PC-3 (cell line): Measurements from ENCODE around the gene HSD17B11. TPM values are rescaled to one million over a fixed set of nuclear protein-coding genes. Genes with fewer than 3 reads are reported as not detected.

Source experiments
- ATAC-seq: fragments of 200-7000 bp; cut with Tn5 transposase; 2 replicates; pipeline ENCODE4 v1.9.1; 2020; ENCODE audit warnings: mild to moderate bottlenecking, moderate library complexity
- BruUV-seq: library from RNA; stranded (reverse); fragments of 400-500 nt; replicated peaks from 2 replicates; lab custom pipeline; 2021; lab: Mats Ljungman, UMichigan
- CTCF ChIA-PET: fragments of 300-600 bp; sonication (Branson Sonifier 250); formaldehyde crosslinking; loops from one replicate; lab custom pipeline; 2022; ENCODE audit warnings: antibody characterized with exemption; lab: Charles Lee
- POLR2A ChIA-PET: fragments of 300-600 bp; sonication (Branson Sonifier 250); formaldehyde crosslinking; loops from one replicate; lab custom pipeline; 2022; ENCODE audit warnings: antibody characterized with exemption; ENCODE audit not compliant: unreplicated experiment; lab: Charles Lee
- DNase-seq: peaks from one replicate; pipeline ENCODE4 v3.0.0-alpha.2; 2015
- H2AFZ ChIP-seq: fragments of 300-600 bp; sonication (generic); 2 replicates; pipeline ENCODE4 v1.6.0; 2016; ENCODE audit warnings: antibody characterized with exemption, low read length
- H3F3A ChIP-seq: fragments of 300-600 bp; sonication (generic); one replicate; pipeline ENCODE4 v1.6.0; 2017; ENCODE audit warnings: antibody characterized with exemption, low read length, control low read depth, mild to moderate bottlenecking; ENCODE audit not compliant: unreplicated experiment
- H3K27ac ChIP-seq: fragments of 300-600 bp; sonication (generic); 2 replicates; pipeline ENCODE4 v1.5.1; 2016; ENCODE audit warnings: mild to moderate bottlenecking, low read length
- H3K27me3 ChIP-seq: fragments of 300-600 bp; sonication (generic); 2 replicates; pipeline ENCODE4 v1.6.1; 2016; ENCODE audit warnings: low read length, mixed read lengths
- H3K36me3 ChIP-seq: fragments of 300-600 bp; sonication (generic); 2 replicates; pipeline ENCODE4 v1.6.1; 2016; ENCODE audit warnings: low read depth, mixed run types, low read length, mixed read lengths
- H3K4me1 ChIP-seq: fragments of 300-600 bp; sonication (generic); 2 replicates; pipeline ENCODE4 v1.5.1; 2016; ENCODE audit warnings: low read length; ENCODE audit not compliant: insufficient read depth
- H3K4me2 ChIP-seq: fragments of 300-600 bp; sonication (generic); 2 replicates; pipeline ENCODE4 v1.6.0; 2016; ENCODE audit warnings: low read length
- H3K4me3 ChIP-seq: fragments of 300-600 bp; sonication (generic); 2 replicates; pipeline ENCODE4 v1.5.1; 2016; ENCODE audit warnings: mild to moderate bottlenecking, low read length, mixed read lengths
- H3K79me2 ChIP-seq: fragments of 300-600 bp; sonication (generic); 2 replicates; pipeline ENCODE4 v1.6.1; 2017; ENCODE audit warnings: low read length, mixed read lengths
- H3K9ac ChIP-seq: fragments of 300-600 bp; sonication (generic); 2 replicates; pipeline ENCODE4 v1.6.0; 2016; ENCODE audit warnings: mild to moderate bottlenecking, low read length
- H3K9me2 ChIP-seq: fragments of 300-600 bp; sonication (generic); replicated peaks from 2 replicates; pipeline ENCODE4 v1.6.1; 2016; ENCODE audit warnings: mixed run types, low read length, mixed read lengths
- H3K9me3 ChIP-seq: fragments of 300-600 bp; sonication (generic); 2 replicates; pipeline ENCODE4 v1.6.1; 2016; ENCODE audit warnings: low read length, mixed read lengths
- H4K20me1 ChIP-seq: fragments of 300-600 bp; sonication (generic); 2 replicates; pipeline ENCODE4 v1.6.1; 2016; ENCODE audit warnings: low read length, mixed read lengths
- CTCF ChIP-seq: fragments of 300-600 bp; sonication (generic); conservative IDR thresholded peaks from 2 replicates; pipeline ENCODE4 v1.5.1; 2017; ENCODE audit warnings: antibody characterized with exemption, low read depth, mild to moderate bottlenecking, low read length
- EZH2 ChIP-seq: fragments of 300-600 bp; sonication (generic); IDR thresholded peaks from one replicate; pipeline ENCODE4 v1.6.1; 2017; ENCODE audit warnings: antibody characterized with exemption, mild to moderate bottlenecking, low read length; ENCODE audit not compliant: unreplicated experiment
- EZH2phosphoT487 ChIP-seq: fragments of 300-600 bp; sonication (generic); IDR thresholded peaks from 2 replicates; pipeline ENCODE4 v1.6.1; 2018; ENCODE audit warnings: mild to moderate bottlenecking, antibody characterized with exemption, low read length, borderline replicate concordance
- intact Hi-C: fragments of 100-400 bp; cut with micrococcal nuclease; formaldehyde crosslinking; loops from 2 replicates; pipeline ENCODE4 v1.9.0; 2023
- total RNA-seq: library from RNA; depleted of rRNA; stranded (reverse); fragments of >200 nt; gene quantifications from 2 replicates; pipeline ENCODE4 v1.2.3, GENCODE V29; 2014

The HSD17B11 gene
- total RNA-seq, 1 experiment from 2014 or later = 4.7 TPM

DNA sequence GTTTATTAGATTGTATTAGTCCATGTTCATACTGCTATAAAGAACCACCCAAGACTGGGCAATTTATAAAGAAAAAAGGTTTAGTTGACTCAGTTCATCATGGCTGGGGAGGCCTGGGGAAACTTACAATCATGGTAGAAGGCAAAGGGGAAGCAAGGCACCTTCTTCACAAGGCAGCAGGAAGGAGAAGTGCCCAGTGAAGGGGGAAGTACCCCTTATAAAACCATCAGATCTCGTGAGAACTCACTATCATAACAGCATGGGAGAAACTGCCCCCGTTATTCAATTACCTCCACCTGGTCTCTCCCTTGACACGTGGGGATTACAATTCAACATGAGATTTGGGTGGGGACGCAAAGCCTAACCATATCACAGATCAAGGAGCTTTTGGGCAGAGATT, 60.2 kb downstream of the HSD17B11 start:
- no peak for TF ChIP-seq EZH2phosphoT487
- no peak for TF ChIP-seq EZH2
- no peak for TF ChIP-seq CTCF
- no peak for ATAC-seq
- Histone ChIP-seq H3K27me3 (no peaks in the 10 kb centered on the region), H3K36me3 (no peaks in the 10 kb centered on the region), H3F3A (no peaks in the 10 kb centered on the region), H2AFZ (no peak overlapping the region), H3K4me1 (no peaks in the 10 kb centered on the region), H3K27ac (no peak overlapping the region), H3K4me2 (no peak overlapping the region), H3K4me3 (no peak overlapping the region), H3K9me3 (peaks cover 6% of the 10 kb centered on the region; the same call in 1 of the 2 replicates), H3K9ac (no peak overlapping the region), H3K79me2 (no peaks in the 10 kb centered on the region), H3K9me2 (no peaks in the 10 kb centered on the region), H4K20me1 (no peaks in the 10 kb centered on the region)
- intact Hi-C loops = no loop called here
- POLR2A ChIA-PET = no interaction called here
- BruUV-seq = no TSS peak
- CTCF ChIA-PET = no interaction called here
- DNase-seq = no peak

GRCh38 chr4:87327136-87327535, 63.9 kb downstream of the HSD17B11 start:
- intact Hi-C loops = no loop called here
- H3K9me2 ChIP-seq = no peaks in the 10 kb centered on the region
- no peaks in the 10 kb centered on the region for H3K9me3 ChIP-seq
- no peak overlapping the region for H3K27ac ChIP-seq
- H3K4me3 ChIP-seq = no peak overlapping the region
- no peak overlapping the region for H3K4me2 ChIP-seq
- ChIA-PET POLR2A (no interaction called here), CTCF (no interaction called here)
- ATAC-seq = no peak
- no peaks in the 10 kb centered on the region for H3K79me2 ChIP-seq
- no peaks in the 10 kb centered on the region for H3K27me3 ChIP-seq
- BruUV-seq = no TSS peak
- no peaks in the 10 kb centered on the region for H3F3A ChIP-seq
- no peak for TF ChIP-seq EZH2phosphoT487
- no peak for TF ChIP-seq CTCF
- TF ChIP-seq EZH2 = no peak
- H2AFZ ChIP-seq = no peak overlapping the region
- no peaks in the 10 kb centered on the region for H3K36me3 ChIP-seq
- no peaks in the 10 kb centered on the region for H4K20me1 ChIP-seq
- no peak overlapping the region for H3K9ac ChIP-seq
- H3K4me1 ChIP-seq = no peaks in the 10 kb centered on the region
- peak; percentile 7 for DNase-seq

DNA sequence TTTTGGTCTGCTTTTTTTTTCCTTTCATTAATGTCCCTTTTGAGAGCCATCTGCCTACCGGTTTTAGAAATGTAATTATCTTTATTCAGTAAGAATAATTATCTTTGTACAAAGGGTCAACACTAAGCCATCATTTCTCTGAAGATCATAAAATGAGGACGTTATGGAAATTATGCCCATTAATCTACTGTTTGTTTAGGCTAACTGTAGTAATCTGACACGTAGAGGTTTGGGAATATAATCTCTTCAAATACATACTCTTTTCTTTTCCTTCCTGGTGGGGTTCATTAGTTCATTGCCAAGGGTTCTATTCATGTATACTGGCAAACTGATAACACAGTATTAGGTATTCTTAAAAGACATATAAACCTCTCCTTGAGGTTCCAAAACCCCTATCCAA, 64.5 kb downstream of the HSD17B11 start:
- no peaks in the 10 kb centered on the region for H3K9me2 ChIP-seq
- H3K4me2 ChIP-seq = no peak overlapping the region
- TF ChIP-seq EZH2 = no peak
- no peak for TF ChIP-seq EZH2phosphoT487
- no peak for TF ChIP-seq CTCF
- H4K20me1 ChIP-seq = no peaks in the 10 kb centered on the region
- no peaks in the 10 kb centered on the region for H3K27me3 ChIP-seq
- no peaks in the 10 kb centered on the region for H3K9me3 ChIP-seq
- ATAC-seq (no peak), DNase-seq (no peak)
- H3K4me1 ChIP-seq = no peaks in the 10 kb centered on the region
- H3F3A ChIP-seq = no peaks in the 10 kb centered on the region
- H3K27ac ChIP-seq = no peak overlapping the region
- no peaks in the 10 kb centered on the region for H3K36me3 ChIP-seq
- no peaks in the 10 kb centered on the region for H3K79me2 ChIP-seq
- ChIA-PET CTCF (interaction anchor here (0.8 kb wide), 1 partner anchor 31 kb away, joined by 4 read pairs; no protein-coding TSS in a partner anchor), POLR2A (no interaction called here)
- H2AFZ ChIP-seq = no peak overlapping the region
- H3K4me3 ChIP-seq = no peak overlapping the region
- intact Hi-C loops = no loop called here
- no peak overlapping the region for H3K9ac ChIP-seq
- no TSS peak for BruUV-seq
